ENCODE data around the gene COX7B2. TPM values are rescaled to one million over a fixed set of nuclear protein-coding genes. Genes with fewer than 3 reads are reported as not detected.

The COX7B2 gene
- total and polyA plus RNA-seq, 9 of the 15 experiments (the other 6 are each of a cell fraction or from before 2014, with no cell fraction given), result 0.33 to 3.5 (median 0.67) TPM; not detected in 3

GRCh38 chr4:46944345-46944744 lies 35.3 kb upstream of the COX7B2 start (continued):
- TF ChIP-seq CHD7 (IDR thresholded peaks at IDR 0.05; ENCODE audit: low read depth, low read length), result no peak
- TF ChIP-seq RERE (CRISPR knock-in tag; IDR thresholded peaks at IDR 0.05; ENCODE audit: borderline replicate concordance), result no peak
- TF ChIP-seq HDAC2 (IDR thresholded peaks at IDR 0.05), result no peak
- TF ChIP-seq GATAD2A (IDR thresholded peaks at IDR 0.05), result no peak
- no peak for TF ChIP-seq ZNF507 (tag; conservative IDR thresholded peaks at IDR 0.05)
